ENCODE results near the gene CSNK1G2. TPM values are rescaled to one million over a fixed set of nuclear protein-coding genes. Genes with fewer than 3 reads are reported as not detected.

The CSNK1G2 gene
- total and polyA plus RNA-seq, 2 experiments from 2014 or later, result 39.6 to 147 TPM

DNA sequence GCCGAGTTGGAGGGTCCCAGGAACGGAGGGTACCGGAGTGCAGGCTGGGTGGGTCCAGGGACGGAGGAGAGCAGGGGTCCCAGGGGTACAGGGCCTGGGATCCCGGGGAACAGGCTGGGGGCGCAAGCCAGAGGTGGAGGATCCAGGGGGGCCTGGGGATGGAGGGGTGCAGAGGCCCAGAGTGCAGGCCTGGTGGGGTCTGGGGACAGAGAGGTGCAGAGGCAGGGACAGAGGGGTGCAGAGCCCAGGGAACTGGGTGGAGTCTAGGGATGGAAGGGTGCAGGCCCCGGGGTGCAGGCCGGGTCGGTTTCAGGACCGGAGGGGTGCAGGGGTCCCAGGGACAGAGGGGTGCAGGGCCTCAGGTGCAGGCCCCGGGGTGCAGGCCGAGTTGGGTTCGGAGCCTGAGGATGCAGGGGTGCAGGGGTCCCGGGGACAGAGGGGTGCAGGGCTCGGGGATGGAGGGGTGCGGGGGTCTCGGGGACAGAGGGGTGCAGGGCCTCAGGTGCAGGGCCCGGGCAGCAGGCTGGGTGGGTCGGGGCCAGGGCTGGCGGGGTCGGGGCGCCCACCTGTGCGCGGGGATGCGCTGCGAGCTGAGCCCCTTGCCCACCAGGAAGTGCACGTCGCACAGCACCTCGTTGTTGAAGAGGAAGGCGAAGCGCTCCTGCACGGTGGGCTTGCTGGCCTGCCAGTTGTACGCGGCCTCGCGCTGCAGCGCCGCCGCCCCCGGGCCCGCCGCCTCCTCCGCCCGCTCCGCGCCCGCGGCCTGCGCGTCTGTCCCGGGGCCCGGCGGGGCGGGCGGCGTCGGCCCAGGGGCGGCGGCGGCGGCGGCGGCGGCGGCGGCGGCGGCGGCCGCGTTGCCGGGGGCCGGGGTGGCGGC, 74.0 kb downstream of the CSNK1G2 start (continued):
- TF ChIP-seq, protein P1, sequence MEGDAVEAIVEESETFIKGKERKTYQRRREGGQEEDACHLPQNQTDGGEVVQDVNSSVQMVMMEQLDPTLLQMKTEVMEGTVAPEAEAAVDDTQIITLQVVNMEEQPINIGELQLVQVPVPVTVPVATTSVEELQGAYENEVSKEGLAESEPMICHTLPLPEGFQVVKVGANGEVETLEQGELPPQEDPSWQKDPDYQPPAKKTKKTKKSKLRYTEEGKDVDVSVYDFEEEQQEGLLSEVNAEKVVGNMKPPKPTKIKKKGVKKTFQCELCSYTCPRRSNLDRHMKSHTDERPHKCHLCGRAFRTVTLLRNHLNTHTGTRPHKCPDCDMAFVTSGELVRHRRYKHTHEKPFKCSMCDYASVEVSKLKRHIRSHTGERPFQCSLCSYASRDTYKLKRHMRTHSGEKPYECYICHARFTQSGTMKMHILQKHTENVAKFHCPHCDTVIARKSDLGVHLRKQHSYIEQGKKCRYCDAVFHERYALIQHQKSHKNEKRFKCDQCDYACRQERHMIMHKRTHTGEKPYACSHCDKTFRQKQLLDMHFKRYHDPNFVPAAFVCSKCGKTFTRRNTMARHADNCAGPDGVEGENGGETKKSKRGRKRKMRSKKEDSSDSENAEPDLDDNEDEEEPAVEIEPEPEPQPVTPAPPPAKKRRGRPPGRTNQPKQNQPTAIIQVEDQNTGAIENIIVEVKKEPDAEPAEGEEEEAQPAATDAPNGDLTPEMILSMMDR (conservative IDR thresholded peaks at IDR 0.05; ENCODE audit: low read depth in 2 of 2), result no peak
- TF ChIP-seq JUNB (IDR thresholded peaks at IDR 0.05; ENCODE audit: unreplicated experiment), result no peak
- TF ChIP-seq POLR2AphosphoS5 (IDR thresholded peaks at IDR 0.05; ENCODE audit: low read depth), result no peak

DNA sequence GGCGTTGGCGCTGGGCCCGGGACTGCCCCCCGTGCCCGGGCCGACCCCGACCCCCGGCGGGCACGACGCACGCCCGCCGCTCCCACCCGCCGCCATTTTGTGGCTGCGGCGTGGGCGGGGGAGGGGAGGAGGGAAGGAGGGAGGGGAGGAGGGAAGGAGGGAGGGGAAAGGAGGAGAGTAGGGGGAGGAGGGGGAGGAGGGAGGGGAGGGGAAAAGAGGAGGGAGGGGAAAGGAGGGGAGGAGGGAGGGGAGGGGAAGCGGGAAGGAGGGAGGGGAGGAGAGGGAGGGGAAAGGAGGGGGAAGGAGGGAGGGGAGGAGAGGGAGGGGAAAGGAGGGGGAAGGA, 74.6 kb downstream of the CSNK1G2 start, which contains the start of gene BTBD2:
TSS of gene BTBD2 (minus strand) at position 107 of the 343 bp plus-strand sequence. CDS start at position 96, 11 bp downstream.
- peak; percentile 70 for DNase-seq (ENCODE audit: low spot score)
- peaks cover 17% of the 10 kb centered on the region for H3K27me3 Mint-ChIP-seq (ENCODE audit: insufficient read depth, low read depth, poor library complexity)

More for the DNA sequence above, 74.6 kb downstream of the CSNK1G2 start, which contains the start of gene BTBD2:
- no peaks in the 10 kb centered on the region for H3K9me2 ChIP-seq (ENCODE audit: insufficient read depth)
- H2AFZ ChIP-seq, result no peak within 1 kb of the TSS
- ATAC-seq, result no peak
- H3F3A ChIP-seq (replicated peaks; ENCODE audit: low read depth), result peaks cover 9% of the 10 kb centered on the region; the same call in 1 of the 2 replicates
- 0 out of 2 replicates have a peak within 1 kb of the TSS, but pooled peaks have one; percentile 32 for H3K27ac ChIP-seq (ENCODE audit: low read depth)
- TF ChIP-seq, protein P2, sequence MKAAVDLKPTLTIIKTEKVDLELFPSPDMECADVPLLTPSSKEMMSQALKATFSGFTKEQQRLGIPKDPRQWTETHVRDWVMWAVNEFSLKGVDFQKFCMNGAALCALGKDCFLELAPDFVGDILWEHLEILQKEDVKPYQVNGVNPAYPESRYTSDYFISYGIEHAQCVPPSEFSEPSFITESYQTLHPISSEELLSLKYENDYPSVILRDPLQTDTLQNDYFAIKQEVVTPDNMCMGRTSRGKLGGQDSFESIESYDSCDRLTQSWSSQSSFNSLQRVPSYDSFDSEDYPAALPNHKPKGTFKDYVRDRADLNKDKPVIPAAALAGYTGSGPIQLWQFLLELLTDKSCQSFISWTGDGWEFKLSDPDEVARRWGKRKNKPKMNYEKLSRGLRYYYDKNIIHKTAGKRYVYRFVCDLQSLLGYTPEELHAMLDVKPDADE (IDR thresholded peaks at IDR 0.05), result no peak
- TF ChIP-seq, protein P3, sequence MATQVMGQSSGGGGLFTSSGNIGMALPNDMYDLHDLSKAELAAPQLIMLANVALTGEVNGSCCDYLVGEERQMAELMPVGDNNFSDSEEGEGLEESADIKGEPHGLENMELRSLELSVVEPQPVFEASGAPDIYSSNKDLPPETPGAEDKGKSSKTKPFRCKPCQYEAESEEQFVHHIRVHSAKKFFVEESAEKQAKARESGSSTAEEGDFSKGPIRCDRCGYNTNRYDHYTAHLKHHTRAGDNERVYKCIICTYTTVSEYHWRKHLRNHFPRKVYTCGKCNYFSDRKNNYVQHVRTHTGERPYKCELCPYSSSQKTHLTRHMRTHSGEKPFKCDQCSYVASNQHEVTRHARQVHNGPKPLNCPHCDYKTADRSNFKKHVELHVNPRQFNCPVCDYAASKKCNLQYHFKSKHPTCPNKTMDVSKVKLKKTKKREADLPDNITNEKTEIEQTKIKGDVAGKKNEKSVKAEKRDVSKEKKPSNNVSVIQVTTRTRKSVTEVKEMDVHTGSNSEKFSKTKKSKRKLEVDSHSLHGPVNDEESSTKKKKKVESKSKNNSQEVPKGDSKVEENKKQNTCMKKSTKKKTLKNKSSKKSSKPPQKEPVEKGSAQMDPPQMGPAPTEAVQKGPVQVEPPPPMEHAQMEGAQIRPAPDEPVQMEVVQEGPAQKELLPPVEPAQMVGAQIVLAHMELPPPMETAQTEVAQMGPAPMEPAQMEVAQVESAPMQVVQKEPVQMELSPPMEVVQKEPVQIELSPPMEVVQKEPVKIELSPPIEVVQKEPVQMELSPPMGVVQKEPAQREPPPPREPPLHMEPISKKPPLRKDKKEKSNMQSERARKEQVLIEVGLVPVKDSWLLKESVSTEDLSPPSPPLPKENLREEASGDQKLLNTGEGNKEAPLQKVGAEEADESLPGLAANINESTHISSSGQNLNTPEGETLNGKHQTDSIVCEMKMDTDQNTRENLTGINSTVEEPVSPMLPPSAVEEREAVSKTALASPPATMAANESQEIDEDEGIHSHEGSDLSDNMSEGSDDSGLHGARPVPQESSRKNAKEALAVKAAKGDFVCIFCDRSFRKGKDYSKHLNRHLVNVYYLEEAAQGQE (IDR thresholded peaks at IDR 0.05; ENCODE audit: unreplicated experiment), result no peak
- TF ChIP-seq STAT1 (IDR thresholded peaks at IDR 0.05; ENCODE audit: unreplicated experiment) (no peak), POLR2AphosphoS5 (IDR thresholded peaks at IDR 0.05; ENCODE audit: low read depth) (0 out of 2 replicates have a peak, but pooled peaks have one; percentile 33), ZNF114 (CRISPR knock-in tag; IDR thresholded peaks at IDR 0.05) (no peak)
- Mint-ChIP-seq H3K36me3 (ENCODE audit: low read depth) (peaks cover 11% of the 10 kb centered on the region), H3K4me1 (peaks cover 5% of the 10 kb centered on the region), H3K4me3 (peak within 1 kb of the TSS; percentile 67), H3K27ac (no peak within 1 kb of the TSS), H3K9me3 (no peaks in the 10 kb centered on the region)
- peak within 1 kb of the TSS; percentile 58 for H3K4me3 ChIP-seq
- H4K20me1 ChIP-seq (replicated peaks; ENCODE audit: insufficient read depth), result no peaks in the 10 kb centered on the region
- peak within 1 kb of the TSS; percentile 80 for H3K4me2 ChIP-seq
- no peaks in the 10 kb centered on the region for H3K36me3 ChIP-seq (ENCODE audit: insufficient read depth)
- peaks cover 3% of the 10 kb centered on the region; the same call in 1 of the 2 replicates for H3K4me1 ChIP-seq (ENCODE audit: insufficient read depth)
- H3K79me2 ChIP-seq (replicated peaks; ENCODE audit: insufficient read depth), result 0 out of 2 replicates have a peak, but pooled peaks cover 3% of the 10 kb centered on the region
- H3K27me3 ChIP-seq (ENCODE audit: insufficient read depth), result no peaks in the 10 kb centered on the region

Data from GM23338 (cell line).